Endothelial cell of umbilical vein (primary cell): Measurements from ENCODE around the gene CBX3. TPM values are rescaled to one million over a fixed set of nuclear protein-coding genes. Genes with fewer than 3 reads are reported as not detected.

ENCODE experiments used
- BruUV-seq: library from RNA; stranded (reverse); fragments of 400-500 nt; replicated peaks from 2 replicates; lab custom pipeline; 2021; lab: Mats Ljungman, UMichigan
- CTCF ChIA-PET: fragments of 300-600, 350-600 bp; sonication (Branson Sonifier 250); formaldehyde crosslinking; loops from one replicate; lab custom pipeline; 2021; ENCODE audit warnings: antibody characterized with exemption, inconsistent platforms; lab: Charles Lee
- POLR2A ChIA-PET: fragments of 300-600, 350-600 bp; sonication (Branson Sonifier 250); formaldehyde crosslinking; loops from one replicate; lab custom pipeline; 2021; ENCODE audit warnings: antibody characterized with exemption, inconsistent platforms; lab: Charles Lee
- DNase-seq: peaks from one replicate; pipeline ENCODE4 v3.0.0-alpha.2; 2011; ENCODE audit warnings: low read depth, low spot score
- FAIRE-seq: peaks from 2 replicates; lab custom pipeline; 2011; peaks lifted over from hg19 to GRCh38; lab: Jason Lieb, UNC
- H2AFZ ChIP-seq: 2 replicates; pipeline ENCODE4 v1.6.0; 2012; ENCODE audit warnings: low read depth, low read length, control low read depth, inconsistent platforms
- H3K27ac ChIP-seq: 2 replicates; pipeline ENCODE4 v1.5.1; 2011; ENCODE audit warnings: low read depth, mild to moderate bottlenecking, control low read depth, low read length, moderate library complexity; ENCODE audit not compliant: insufficient read depth
- H3K27me3 ChIP-seq, 2 experiments: 2 replicates each; pipeline versions ENCODE4 v1.6.0 to v1.6.1; 2011; ENCODE audit warnings: low read length in 2 of 2, mixed read lengths in 1 of 2; ENCODE audit not compliant: control insufficient read depth in 2 of 2, insufficient read depth in 2 of 2
- H3K36me3 ChIP-seq, 2 experiments: 2 replicates in 1 of 2; 3 replicates in 1 of 2; pipeline ENCODE4 v1.5.1; 2011; ENCODE audit warnings: low read length in 2 of 2, mild to moderate bottlenecking in 1 of 2, moderate library complexity in 1 of 2; ENCODE audit not compliant: control insufficient read depth in 2 of 2, insufficient read depth in 2 of 2; ENCODE audit errors: extremely low read depth in 1 of 2
- H3K4me1 ChIP-seq: 3 replicates; pipeline ENCODE4 v1.5.1; 2011; ENCODE audit warnings: mild to moderate bottlenecking, low read length; ENCODE audit not compliant: control insufficient read depth, insufficient read depth; ENCODE audit errors: extremely low read depth
- H3K4me2 ChIP-seq: 2 replicates; pipeline ENCODE4 v1.6.1; 2011; ENCODE audit warnings: low read length, control low read depth, mixed read lengths; ENCODE audit not compliant: insufficient read depth
- H3K4me3 ChIP-seq, 3 experiments: fragments of 200-600 bp in 1 of 3; sonication (generic), shearing (Covaris generic) in 1 of 3; replicated peaks in 1 of 3; 2 replicates each; pipeline ENCODE4 v1.5.1; 2011 to 2016; ENCODE audit warnings: control low read depth in 3 of 3, low read length in 3 of 3, mild to moderate bottlenecking in 2 of 3, inconsistent platforms in 1 of 3, low read depth in 1 of 3, moderate library complexity in 1 of 3; ENCODE audit not compliant: insufficient read depth in 1 of 3
- H3K79me2 ChIP-seq: 2 replicates; pipeline ENCODE4 v1.6.0; 2012; ENCODE audit warnings: low read length, inconsistent platforms; ENCODE audit not compliant: control insufficient read depth, insufficient read depth
- H3K9ac ChIP-seq: replicated peaks from 2 replicates; pipeline ENCODE3; 2011; ENCODE audit warnings: low read length, control low read depth; ENCODE audit not compliant: insufficient read depth; ENCODE audit errors: extremely low read depth
- H3K9me1 ChIP-seq: replicated peaks from 3 replicates; pipeline ENCODE4 v1.6.0; 2011; ENCODE audit warnings: mild to moderate bottlenecking, low read length; ENCODE audit not compliant: control insufficient read depth, insufficient read depth; ENCODE audit errors: extremely low read depth
- H3K9me3 ChIP-seq: replicated peaks from 2 replicates; pipeline ENCODE4 v1.5.1; 2012; ENCODE audit warnings: low read length, inconsistent platforms; ENCODE audit not compliant: control insufficient read depth, insufficient read depth
- H4K20me1 ChIP-seq: replicated peaks from 2 replicates; pipeline ENCODE3; 2011; ENCODE audit warnings: mild to moderate bottlenecking, low read length; ENCODE audit not compliant: control insufficient read depth, insufficient read depth; ENCODE audit errors: extremely low read depth
- EZH2 ChIP-seq: IDR thresholded peaks from 2 replicates; pipeline ENCODE4 v1.6.1; 2012; ENCODE audit warnings: borderline replicate concordance, low read depth, mild to moderate bottlenecking, moderate library complexity, low read length, inconsistent platforms; ENCODE audit not compliant: severe bottlenecking
- FOS ChIP-seq: IDR thresholded peaks from 2 replicates; pipeline ENCODE4 v1.6.1; 2011; ENCODE audit warnings: mild to moderate bottlenecking, low read length, moderate library complexity, borderline replicate concordance; ENCODE audit not compliant: insufficient read depth
- GATA2 ChIP-seq: IDR thresholded peaks from 2 replicates; pipeline ENCODE4 v1.7.0; 2011; ENCODE audit warnings: low read depth, mild to moderate bottlenecking, moderate library complexity, mixed read lengths, low read length; ENCODE audit not compliant: insufficient read length, insufficient read depth
- JUN ChIP-seq: IDR thresholded peaks from 2 replicates; pipeline ENCODE4 v1.6.1; 2011; ENCODE audit warnings: borderline replicate concordance, low read depth; ENCODE audit not compliant: insufficient read length, insufficient read depth
- MYC ChIP-seq: IDR thresholded peaks from one replicate; pipeline ENCODE4 v1.6.1; 2011; ENCODE audit warnings: mild to moderate bottlenecking, low read depth, low read length
- POLR2A ChIP-seq: IDR thresholded peaks from 2 replicates; pipeline ENCODE4 v1.6.1; 2012; ENCODE audit warnings: low read depth, mild to moderate bottlenecking, control low read depth, low read length
- POLR2AphosphoS5 ChIP-seq: IDR thresholded peaks from 2 replicates; pipeline ENCODE4 v1.6.1; 2012; ENCODE audit warnings: low read depth, mild to moderate bottlenecking, control low read depth, low read length, moderate library complexity; ENCODE audit not compliant: insufficient read depth
- dilution Hi-C: fragments of 300-500 bp; cut with MboI; formaldehyde crosslinking; loops from one replicate; pipeline ENCODE4 v1.15.0; 2019; ENCODE audit warnings: low sequenced_read_pairs; ENCODE audit not compliant: extremely low pct_ligation_motif_present
- intact Hi-C: fragments of 100-400 bp; cut with micrococcal nuclease; formaldehyde crosslinking; loops from one replicate; pipeline ENCODE4 v1.10.0; 2022
- polyA plus RNA-seq, 4 experiments: library from polyadenylated mRNA; depleted of rRNA in 3 of 4; stranded (reverse) in 3 of 4; unstranded in 1 of 4; fragments of >200 nt; gene quantifications; 2 replicates each; pipeline versions ENCODE4 v1.2.1 to v1.2.3, GENCODE V29; 2011 to 2012; ENCODE audit warnings: missing spikeins in 1 of 4
- total RNA-seq: library from RNA; stranded (reverse); gene quantifications from 2 replicates; pipeline ENCODE4 v1.2.3, GENCODE V29; 2021
- TF ChIP-seq, protein P1 (sequence below), 2 donors: IDR thresholded peaks; 1 replicate in 1 of 2; 2 replicates in 1 of 2; pipeline ENCODE4 v1.5.1; 2011; ENCODE audit warnings: low read length in 2 of 2, mild to moderate bottlenecking in 2 of 2, moderate library complexity in 2 of 2, control low read depth in 1 of 2, inconsistent platforms in 1 of 2, low read depth in 1 of 2; ENCODE audit not compliant: insufficient read depth in 1 of 2; ENCODE audit errors: extremely low read depth in 1 of 2
- TF ChIP-seq, protein P2 (sequence below): IDR thresholded peaks from 2 replicates; pipeline ENCODE4 v1.6.1; 2011; ENCODE audit not compliant: insufficient read depth, insufficient read length

Gene CBX3
- total and polyA plus RNA-seq, 2 donors (not counting 3 experiments of a cell fraction or from before 2014, with no cell fraction given): 47.5 to 200 TPM

DNA sequence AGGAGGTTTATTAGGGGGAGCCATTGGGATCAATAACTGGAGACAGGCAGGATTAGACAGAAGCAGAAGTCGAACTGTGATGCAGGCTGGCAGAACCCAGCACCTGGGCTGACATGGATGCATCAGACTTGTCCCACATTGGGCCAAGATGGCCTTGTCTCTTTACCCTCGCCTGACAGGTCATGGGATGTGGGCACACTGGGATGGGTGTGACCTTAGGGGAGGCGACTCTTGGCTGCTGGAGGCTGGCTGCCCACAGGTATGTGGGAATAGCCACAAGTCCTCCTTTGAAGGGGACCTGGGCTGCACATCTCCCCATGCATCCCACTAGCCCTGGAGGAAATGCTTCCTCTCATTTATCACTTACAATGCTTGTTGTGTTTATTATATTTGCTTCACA is 32.3 kb upstream of the CBX3 start:
- DNase-seq (no peak), FAIRE-seq (no peak)
- H3K9me3 ChIP-seq: no peaks in the 10 kb centered on the region
- peaks cover 16% of the 10 kb centered on the region for H3K79me2 ChIP-seq
- H3K4me1 ChIP-seq: no peaks in the 10 kb centered on the region
- H3K36me3 ChIP-seq: no peaks in the 10 kb centered on the region
- no TSS peak for BruUV-seq
- no peak overlapping the region for H2AFZ ChIP-seq
- no peak overlapping the region for H3K9ac ChIP-seq
- no peaks in the 10 kb centered on the region for H3K9me1 ChIP-seq
- no peak overlapping the region for H3K27ac ChIP-seq
- dilution Hi-C loops: no loop called here
- ChIA-PET CTCF (interaction anchor here (1.5 kb wide), 2 partner anchors 17 to 77 kb away, joined by 3 to 4 read pairs; partner anchors contain the start of gene NFE2L3), POLR2A (no interaction called here)
- H3K27me3 ChIP-seq: no peaks in the 10 kb centered on the region
- H4K20me1 ChIP-seq: no peaks in the 10 kb centered on the region
- H3K4me3 ChIP-seq: no peak overlapping the region
- intact Hi-C loops: no loop called here
- no peak overlapping the region for H3K4me2 ChIP-seq
- no peak for TF ChIP-seq POLR2A

DNA sequence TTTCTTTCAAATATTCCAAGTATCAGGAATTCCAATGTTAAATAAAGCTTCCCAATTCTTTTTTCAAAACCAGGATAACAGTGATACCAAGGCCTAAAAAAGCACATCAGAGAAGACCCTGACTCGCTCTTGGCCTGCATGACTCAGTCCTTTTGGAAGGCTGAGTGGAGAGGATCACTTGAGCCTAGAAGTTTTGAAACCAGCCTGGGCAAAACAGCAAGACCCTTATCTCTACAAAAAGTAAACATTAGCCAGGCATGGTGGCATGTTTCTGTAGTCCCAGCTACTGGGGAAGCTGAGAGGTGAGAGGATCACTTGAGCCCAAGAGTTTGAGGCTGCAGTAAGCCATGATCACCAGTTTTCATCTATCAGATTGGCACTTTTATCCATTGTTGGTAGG is 30.9 kb upstream of the CBX3 start:
- Histone ChIP-seq H3K36me3 (no peaks in the 10 kb centered on the region), H3K79me2 (peaks cover 16% of the 10 kb centered on the region), H3K27ac (no peak overlapping the region), H3K4me3 (no peak overlapping the region), H3K9me1 (no peaks in the 10 kb centered on the region), H3K27me3 (no peaks in the 10 kb centered on the region), H3K4me1 (no peaks in the 10 kb centered on the region), H3K4me2 (no peak overlapping the region), H3K9ac (no peak overlapping the region), H4K20me1 (no peaks in the 10 kb centered on the region), H2AFZ (no peak overlapping the region), H3K9me3 (no peaks in the 10 kb centered on the region)
- POLR2A ChIA-PET: no interaction called here
- TF ChIP-seq JUN (no peak), FOS (no peak), GATA2 (no peak), POLR2A (no peak), MYC (no peak), POLR2AphosphoS5 (no peak), EZH2 (no peak)
- TF ChIP-seq, protein P1, sequence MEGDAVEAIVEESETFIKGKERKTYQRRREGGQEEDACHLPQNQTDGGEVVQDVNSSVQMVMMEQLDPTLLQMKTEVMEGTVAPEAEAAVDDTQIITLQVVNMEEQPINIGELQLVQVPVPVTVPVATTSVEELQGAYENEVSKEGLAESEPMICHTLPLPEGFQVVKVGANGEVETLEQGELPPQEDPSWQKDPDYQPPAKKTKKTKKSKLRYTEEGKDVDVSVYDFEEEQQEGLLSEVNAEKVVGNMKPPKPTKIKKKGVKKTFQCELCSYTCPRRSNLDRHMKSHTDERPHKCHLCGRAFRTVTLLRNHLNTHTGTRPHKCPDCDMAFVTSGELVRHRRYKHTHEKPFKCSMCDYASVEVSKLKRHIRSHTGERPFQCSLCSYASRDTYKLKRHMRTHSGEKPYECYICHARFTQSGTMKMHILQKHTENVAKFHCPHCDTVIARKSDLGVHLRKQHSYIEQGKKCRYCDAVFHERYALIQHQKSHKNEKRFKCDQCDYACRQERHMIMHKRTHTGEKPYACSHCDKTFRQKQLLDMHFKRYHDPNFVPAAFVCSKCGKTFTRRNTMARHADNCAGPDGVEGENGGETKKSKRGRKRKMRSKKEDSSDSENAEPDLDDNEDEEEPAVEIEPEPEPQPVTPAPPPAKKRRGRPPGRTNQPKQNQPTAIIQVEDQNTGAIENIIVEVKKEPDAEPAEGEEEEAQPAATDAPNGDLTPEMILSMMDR (IDR thresholded peaks at IDR 0.05; ENCODE audit: extremely low read depth in 1 of 2, insufficient read depth in 1 of 2, low read depth in 1 of 2, low read length in 2 of 2): no peak
- TF ChIP-seq, protein P2, sequence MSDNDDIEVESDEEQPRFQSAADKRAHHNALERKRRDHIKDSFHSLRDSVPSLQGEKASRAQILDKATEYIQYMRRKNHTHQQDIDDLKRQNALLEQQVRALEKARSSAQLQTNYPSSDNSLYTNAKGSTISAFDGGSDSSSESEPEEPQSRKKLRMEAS: no peak
- FAIRE-seq (no peak), DNase-seq (no peak)
- CTCF ChIA-PET: interaction anchor here (1.0 to 1.6 kb wide), 5 partner anchors 9 to 78 kb away, joined by 3 to 7 read pairs (median 4); partner anchors contain the start of gene NFE2L3
- intact Hi-C loops (no loop called here), dilution Hi-C loops (no loop called here)
- BruUV-seq: no TSS peak
